ENCODE results near the gene TRIM62.

DNA sequence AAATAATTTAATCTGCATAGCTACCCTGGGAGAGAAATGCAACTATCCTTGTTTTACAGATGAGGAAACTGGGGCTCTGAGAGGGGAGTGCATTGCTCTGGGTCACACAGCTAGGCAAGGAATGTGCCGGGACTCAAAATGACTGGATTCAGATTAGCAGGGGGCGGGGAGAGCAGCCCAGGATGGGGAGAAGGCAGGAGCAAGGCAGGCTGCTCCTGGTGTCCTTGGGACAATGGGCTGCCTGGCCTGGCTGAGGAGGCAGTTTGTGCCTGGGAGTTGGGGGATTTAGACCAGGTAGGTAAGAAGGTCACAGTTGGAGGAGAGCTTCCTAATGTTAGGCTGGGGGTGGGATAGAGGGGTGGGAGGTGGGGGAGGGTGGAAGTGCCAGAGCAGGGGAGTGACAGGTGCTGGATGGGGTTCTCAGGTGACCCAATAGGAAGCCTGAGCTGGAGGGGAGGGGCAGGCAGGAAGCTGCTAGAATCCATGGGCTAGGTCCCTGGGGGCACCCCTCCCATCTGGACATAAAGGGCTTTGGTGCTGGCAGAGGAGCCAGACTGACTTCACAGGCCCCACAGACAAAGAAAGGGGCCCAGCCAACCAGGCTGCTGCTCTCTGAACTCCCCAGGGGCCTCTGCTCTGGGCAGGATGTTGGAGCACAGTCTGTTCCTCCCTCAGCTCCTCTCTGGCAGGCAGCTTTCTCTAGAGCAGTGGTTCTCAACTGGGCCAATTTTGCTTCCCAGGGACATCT lies 29.0 kb downstream of the TRIM62 start:
- TF ChIP-seq, protein P1, sequence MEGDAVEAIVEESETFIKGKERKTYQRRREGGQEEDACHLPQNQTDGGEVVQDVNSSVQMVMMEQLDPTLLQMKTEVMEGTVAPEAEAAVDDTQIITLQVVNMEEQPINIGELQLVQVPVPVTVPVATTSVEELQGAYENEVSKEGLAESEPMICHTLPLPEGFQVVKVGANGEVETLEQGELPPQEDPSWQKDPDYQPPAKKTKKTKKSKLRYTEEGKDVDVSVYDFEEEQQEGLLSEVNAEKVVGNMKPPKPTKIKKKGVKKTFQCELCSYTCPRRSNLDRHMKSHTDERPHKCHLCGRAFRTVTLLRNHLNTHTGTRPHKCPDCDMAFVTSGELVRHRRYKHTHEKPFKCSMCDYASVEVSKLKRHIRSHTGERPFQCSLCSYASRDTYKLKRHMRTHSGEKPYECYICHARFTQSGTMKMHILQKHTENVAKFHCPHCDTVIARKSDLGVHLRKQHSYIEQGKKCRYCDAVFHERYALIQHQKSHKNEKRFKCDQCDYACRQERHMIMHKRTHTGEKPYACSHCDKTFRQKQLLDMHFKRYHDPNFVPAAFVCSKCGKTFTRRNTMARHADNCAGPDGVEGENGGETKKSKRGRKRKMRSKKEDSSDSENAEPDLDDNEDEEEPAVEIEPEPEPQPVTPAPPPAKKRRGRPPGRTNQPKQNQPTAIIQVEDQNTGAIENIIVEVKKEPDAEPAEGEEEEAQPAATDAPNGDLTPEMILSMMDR (IDR thresholded peaks at IDR 0.05): no peak
- TF ChIP-seq POLR2A (IDR thresholded peaks at IDR 0.05; ENCODE audit: low read length): no peak
- no peak for TF ChIP-seq KDM5A (IDR thresholded peaks at IDR 0.05)
- no peak for TF ChIP-seq HOXA7 (CRISPR knock-in tag; IDR thresholded peaks at IDR 0.05)
- no peak for TF ChIP-seq CEBPB (IDR thresholded peaks at IDR 0.05)
- no peak for TF ChIP-seq EP300 (IDR thresholded peaks at IDR 0.05)
- no peak for TF ChIP-seq HOXB5 (CRISPR knock-in tag; IDR thresholded peaks at IDR 0.05)
- TF ChIP-seq, protein P2, sequence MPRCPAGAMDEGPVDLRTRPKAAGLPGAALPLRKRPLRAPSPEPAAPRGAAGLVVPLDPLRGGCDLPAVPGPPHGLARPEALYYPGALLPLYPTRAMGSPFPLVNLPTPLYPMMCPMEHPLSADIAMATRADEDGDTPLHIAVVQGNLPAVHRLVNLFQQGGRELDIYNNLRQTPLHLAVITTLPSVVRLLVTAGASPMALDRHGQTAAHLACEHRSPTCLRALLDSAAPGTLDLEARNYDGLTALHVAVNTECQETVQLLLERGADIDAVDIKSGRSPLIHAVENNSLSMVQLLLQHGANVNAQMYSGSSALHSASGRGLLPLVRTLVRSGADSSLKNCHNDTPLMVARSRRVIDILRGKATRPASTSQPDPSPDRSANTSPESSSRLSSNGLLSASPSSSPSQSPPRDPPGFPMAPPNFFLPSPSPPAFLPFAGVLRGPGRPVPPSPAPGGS (IDR thresholded peaks at IDR 0.05): no peak
- TF ChIP-seq CBX2 (IDR thresholded peaks at IDR 0.05; ENCODE audit: borderline replicate concordance, low read depth): no peak

All from A549 (cell line).